ENCODE data around the gene HSPB6.

The HSPB6 gene

DNA sequence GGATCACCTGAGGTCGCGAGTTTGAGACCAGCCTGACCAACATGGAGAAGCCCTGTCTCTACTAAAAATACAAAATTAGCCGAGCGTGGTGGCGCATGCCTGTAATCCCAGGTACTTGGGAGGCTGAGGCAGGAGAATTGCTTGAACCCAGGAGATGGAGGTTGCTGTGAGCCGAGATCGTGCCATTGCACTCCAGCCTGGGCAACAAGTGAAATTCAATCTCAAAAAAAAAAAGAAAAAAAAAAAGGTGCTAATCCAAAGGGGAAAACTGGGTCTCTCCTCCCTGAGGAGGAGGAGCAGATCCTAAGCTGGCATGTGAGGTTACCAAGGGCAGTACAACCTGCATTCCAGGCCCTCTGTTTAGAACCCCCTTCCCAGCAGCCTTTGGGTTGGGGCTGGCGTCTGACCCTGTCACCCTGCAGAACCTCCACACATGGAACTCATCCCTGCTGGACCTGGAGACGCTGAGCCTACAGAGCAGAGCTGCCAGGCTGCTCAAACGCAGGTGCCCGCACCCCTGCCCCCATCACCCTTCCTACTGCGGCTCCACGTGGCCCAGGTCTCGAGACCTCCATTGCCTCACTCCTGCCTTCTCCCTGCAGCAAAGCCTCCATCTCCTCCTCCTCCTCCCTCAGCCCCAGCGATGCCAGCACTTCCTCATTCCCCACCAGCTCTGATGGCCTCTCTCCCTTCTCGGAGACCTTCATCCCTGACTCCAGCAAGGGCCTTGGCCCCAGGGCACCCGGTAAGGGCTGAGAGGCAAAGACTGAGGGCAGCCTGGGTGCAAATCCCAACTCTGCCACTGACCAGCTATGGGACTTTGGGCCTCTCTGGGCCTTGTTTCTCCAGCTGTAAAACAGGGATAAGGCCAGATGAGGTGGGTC is 7.8 kb upstream of the HSPB6 start:
- no peak for DNase-seq

DNA sequence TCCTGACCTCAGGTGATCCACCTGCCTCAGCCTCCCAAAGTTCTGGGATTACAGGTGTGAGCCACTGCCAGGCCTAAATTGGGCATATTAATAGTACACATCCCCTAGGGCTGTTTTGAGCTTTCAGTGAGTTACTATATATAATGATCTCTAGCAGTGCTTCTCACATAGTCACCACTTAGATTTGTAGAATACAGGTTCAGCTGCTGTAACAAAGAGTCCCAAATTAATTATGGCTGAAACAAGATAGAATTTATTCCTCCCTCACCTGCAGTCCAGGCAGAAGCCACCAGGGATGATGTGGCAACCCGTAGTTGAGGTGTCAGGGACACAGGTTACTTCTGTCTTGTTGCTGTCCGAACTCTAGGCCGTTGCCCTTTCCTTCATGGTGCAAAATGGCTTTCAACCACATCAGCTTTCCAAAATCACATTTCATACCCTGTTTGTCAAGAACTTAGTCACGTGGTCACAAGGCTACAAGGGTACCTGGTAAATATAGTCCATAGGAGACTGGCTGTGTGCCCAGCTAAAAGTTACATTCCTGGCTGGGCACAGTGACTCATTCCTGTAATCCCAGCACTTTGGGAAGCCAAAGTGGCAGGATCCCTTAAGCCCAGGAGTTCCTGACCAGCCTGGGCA is 4.0 kb upstream of the HSPB6 start:
- no peak for DNase-seq

DNA sequence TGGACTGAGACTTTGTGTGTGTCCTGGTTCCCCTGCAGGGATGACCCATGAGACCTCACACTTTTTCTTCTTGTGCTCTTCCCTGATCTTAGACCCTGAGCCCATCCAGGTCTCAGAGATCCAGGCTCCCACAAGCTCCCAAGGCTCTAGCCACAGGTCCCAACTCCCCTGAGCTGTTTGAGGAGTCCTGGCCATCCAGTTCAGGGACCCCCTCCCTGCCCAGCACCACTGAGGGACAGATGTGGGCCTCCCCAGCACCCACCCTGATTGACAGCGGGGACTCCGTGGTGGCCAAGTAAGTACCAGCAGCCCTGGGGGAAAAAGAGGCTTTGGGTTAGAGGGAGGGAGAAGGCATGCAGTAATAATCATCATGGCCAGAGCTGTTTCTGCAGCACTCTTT is 2.9 kb upstream of the HSPB6 start:
- DNase-seq, result no peak

DNA sequence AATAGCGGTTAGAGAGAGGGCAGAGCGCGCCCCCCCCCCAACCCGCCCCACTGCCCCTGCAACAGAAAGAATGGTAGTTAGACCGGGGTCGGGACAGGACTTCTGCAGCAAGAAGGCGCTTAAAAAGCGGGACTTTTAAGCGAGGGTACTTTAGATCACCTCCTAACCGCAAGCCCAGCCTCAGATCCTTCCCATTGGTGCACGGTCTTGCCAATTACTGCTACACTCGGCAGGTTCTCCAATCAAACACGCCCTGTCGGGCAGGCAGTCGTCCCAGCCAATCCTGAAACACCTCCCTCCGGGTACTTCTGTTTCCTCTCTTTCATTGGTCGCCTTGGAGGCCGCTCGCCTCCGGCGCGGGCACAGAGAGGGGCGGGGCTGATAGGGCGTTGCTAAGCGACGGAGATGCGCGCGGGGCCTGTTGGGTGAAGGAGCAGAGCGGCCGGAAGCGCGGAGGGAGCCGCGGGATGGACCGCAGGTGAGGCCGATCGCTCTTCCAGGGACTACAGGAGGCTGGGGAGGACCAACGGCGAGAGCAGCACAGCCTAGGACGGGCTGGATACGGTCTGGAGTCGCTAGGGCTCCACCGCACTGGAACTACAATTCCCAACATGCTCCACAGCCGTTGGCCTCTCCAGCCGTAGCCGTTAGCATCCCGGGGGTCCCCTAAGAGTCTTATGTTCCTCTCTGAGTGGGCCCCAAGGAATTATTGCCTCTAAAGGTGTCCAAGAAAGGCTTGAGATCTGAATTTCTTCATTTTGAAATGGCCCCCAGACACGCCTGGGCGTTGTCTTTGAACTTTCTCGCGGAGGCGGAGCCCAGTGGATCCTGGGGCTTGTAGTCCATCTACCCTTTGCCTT is 1.1 kb upstream of the HSPB6 start, which contains the start of gene PROSER3:
PROSER3 (plus strand) TSS at position 428 of the 860 bp plus-strand sequence; CDS start at position 468, 40 bp downstream.
- DNase-seq, result peak; percentile 99

- DNase-seq, result peak; percentile 46
Observed at GRCh38 chr19:35757231-35757748, 461 bp upstream of the HSPB6 start.

- no peak for DNase-seq
Observed at GRCh38 chr19:35755550-35756376, 1.1 kb downstream of the HSPB6 start.

DNA sequence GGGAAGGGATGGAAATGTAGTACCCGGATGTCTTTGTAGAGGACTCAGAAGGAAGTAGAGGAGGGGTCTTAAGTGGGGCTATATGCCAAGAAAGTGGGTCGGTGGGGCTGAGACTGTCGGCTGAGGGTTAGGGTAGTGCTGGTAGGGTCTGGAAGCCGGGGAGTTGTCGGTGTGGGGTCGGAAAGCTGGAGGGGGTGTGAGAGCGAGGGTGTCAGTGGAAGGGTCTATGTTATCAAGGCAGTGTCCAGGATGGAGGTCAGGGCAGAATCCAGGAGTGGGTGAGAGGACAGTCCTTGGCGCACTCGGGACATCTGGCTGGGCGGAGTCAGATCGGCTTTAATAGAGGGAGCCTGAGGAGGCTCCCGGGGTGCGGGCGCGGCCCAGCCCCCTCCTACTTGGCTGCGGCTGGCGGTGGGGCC is 1.7 kb downstream of the HSPB6 start:
- no peak for DNase-seq

- no peak for DNase-seq
Observed at GRCh38 chr19:35754370-35755130, 2.3 kb downstream of the HSPB6 start.

- no peak for DNase-seq
Observed at GRCh38 chr19:35753634-35754369, 3.0 kb downstream of the HSPB6 start.

- DNase-seq, result no peak
Observed at GRCh38 chr19:35752746-35753350, 4.0 kb downstream of the HSPB6 start.

GRCh38 chr19:35751839-35752745 is 4.7 kb downstream of the HSPB6 start:
- DNase-seq, result no peak

- no peak for DNase-seq
Observed at GRCh38 chr19:35750167-35750566, 6.7 kb downstream of the HSPB6 start.

GRCh38 chr19:35748106-35749020 is 8.5 kb downstream of the HSPB6 start, which contains the start of gene LIN37:
Gene LIN37 (plus strand): TSS chr19:35748576. CDS start chr19:35748725, 149 bp downstream.
- peak; percentile 99 for DNase-seq

DNA sequence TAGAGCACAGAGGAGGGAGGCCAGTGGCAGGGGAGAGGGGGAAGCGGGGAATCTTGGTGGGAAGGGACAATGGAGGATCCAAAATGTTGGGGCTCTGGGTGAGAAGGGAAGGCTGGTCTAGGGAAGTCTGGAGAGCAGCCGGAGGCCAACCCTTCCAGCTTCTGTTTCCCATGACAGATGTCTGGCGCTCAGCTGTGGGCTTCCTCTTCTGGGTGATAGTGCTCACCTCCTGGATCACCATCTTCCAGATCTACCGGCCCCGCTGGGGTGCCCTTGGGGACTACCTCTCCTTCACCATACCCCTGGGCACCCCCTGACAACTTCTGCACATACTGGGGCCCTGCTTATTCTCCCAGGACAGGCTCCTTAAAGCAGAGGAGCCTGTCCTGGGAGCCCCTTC is 10.3 kb downstream of the HSPB6 start:
- DNase-seq, result no peak

GRCh38 chr19:35746087-35746462 is 10.8 kb downstream of the HSPB6 start:
- no peak for DNase-seq

GRCh38 chr19:35745328-35746086 is 11.3 kb downstream of the HSPB6 start, which contains the start of the genes PSENEN and U2AF1L4:
Gene PSENEN (plus strand): TSS chr19:35745651. CDS start chr19:35745931, 280 bp downstream.
Gene U2AF1L4 (minus strand): TSS chr19:35745418. CDS start chr19:35745391, 27 bp downstream.
- DNase-seq, result peak; percentile 99
